Ovary (tissue), 9 donors: Measurements from ENCODE around the gene OR6C75. TPM values are rescaled to one million over a fixed set of nuclear protein-coding genes. Genes with fewer than 3 reads are reported as not detected.
"Not testable (repeated sequence)": the region's sequence is repeated elsewhere in the genome, so short reads cannot be mapped to it uniquely, and the experiment has no call there.

ENCODE experiments used
- DNase-seq, 5 donors: peaks; one replicate each; pipeline ENCODE4 v3.0.0-alpha.2; 2019 to 2020
- H3K27ac ChIP-seq, 2 donors: fragments of 200-600 bp; one replicate each; pipeline versions ENCODE4 v1.5.1 to v1.8.0; 2019 to 2022
- H3K27me3 ChIP-seq: fragments of 200-600 bp; one replicate; pipeline ENCODE4 v1.8.0; 2022
- H3K36me3 ChIP-seq: fragments of 200-600 bp; sonication (generic); one replicate; pipeline ENCODE4 v1.5.1; 2019
- H3K4me1 ChIP-seq: one replicate; pipeline ENCODE4 v1.8.1; 2013; ENCODE audit warnings: mild to moderate bottlenecking, moderate library complexity; ENCODE audit not compliant: insufficient read depth
- H3K4me3 ChIP-seq: fragments of 200-600 bp; sonication (generic); one replicate; pipeline ENCODE4 v1.5.1; 2017
- H3K9me3 ChIP-seq, 2 donors: fragments of 200-600 bp in 1 of 2; sonication (generic) in 1 of 2; one replicate each; pipeline versions ENCODE4 v1.5.1 to v1.8.1; 2013 to 2019; ENCODE audit warnings: mild to moderate bottlenecking in 1 of 2, moderate library complexity in 1 of 2
- CTCF ChIP-seq, 3 donors: fragments of 450-650 bp in 2 of 3; fragments of 200-600 bp in 1 of 3; IDR thresholded peaks; one replicate each; pipeline versions ENCODE4 v1.5.1 to v1.8.0; 2016 to 2022; ENCODE audit warnings: antibody characterized with exemption in 3 of 3, mild to moderate bottlenecking in 1 of 3
- EP300 ChIP-seq: sonication (generic); formaldehyde crosslinking; IDR thresholded peaks from one replicate; pipeline ENCODE4 v1.6.1; 2017; ENCODE audit warnings: antibody characterized with exemption
- POLR2A ChIP-seq: fragments of 450-650 bp; IDR thresholded peaks from one replicate; pipeline ENCODE4 v1.6.1; 2017; ENCODE audit warnings: antibody characterized with exemption, mild to moderate bottlenecking, moderate library complexity
- WGBS, 3 donors: extraction: QIAGEN DNeasy Blood & Tissue Kit in 1 of 3; methylation state at CpG; one replicate each; pipeline versions ENCODE4 v1.1.5 to v1.1.7; 2013 to 2017; 5-methylcytosine and 5-hydroxymethylcytosine counted together
- intact Hi-C, 4 donors: fragments of 100-400 bp; cut with DNase I; formaldehyde crosslinking; loops; one replicate each; pipeline versions ENCODE4 v1.11.0 to v1.15.1; 2022 to 2023
- polyA plus RNA-seq, 2 donors: library from polyadenylated mRNA; stranded (reverse); fragments of 200-250 nt in 1 of 2; fragments of 350-450 nt in 1 of 2; fragmentation: Illumina TruSeq in 1 of 2; extraction: RNeasy Lipid Tissue Mini Kit (QIAGEN cat#74804) in 1 of 2; gene quantifications; one replicate each; pipeline ENCODE4 v1.2.3, GENCODE V29; 2013 to 2014
- total RNA-seq, 7 donors: library from RNA; depleted of rRNA in 2 of 7; stranded (reverse); fragments of >200 nt in 2 of 7; fragmentation: NEBNext Ultra II Directional in 3 of 7; extraction: Animal tissue kit (Norgen Biotek cat#: 25700) in 3 of 7; gene quantifications; one replicate each; pipeline versions ENCODE4 v1.1.0 to v1.2.4, GENCODE V29; 2016 to 2023
- donor health status: DM: no; HTN: no; CAD: no; lungs with moderate emphysema.
- donor health status: DM: no; HTN: no; CAD: no.
- donor health status: Bipolar disorder and iron deficiency.
- donor health status: DM: yes; HTN: yes; CAD: no.
- donor health status: DM: no; HTN: no; CAD: no.
- donor health status: DM: yes; HTN: yes; CAD: no.

Gene OR6C75
- total and polyA plus RNA-seq, 9 donors, result not detected

- intact Hi-C loops, result no loop called here
- 85 to 93% (median 87%) methylated on average over 17 to 23 of the region's 23 CpGs for WGBS, 3 donors
- H3K4me3 ChIP-seq, result no peak overlapping the region
- no peaks in the 10 kb centered on the region for H3K36me3 ChIP-seq
- TF ChIP-seq POLR2A (no peak), CTCF (IDR thresholded peaks at IDR 0.05) (no peak)
- no peaks in the 10 kb centered on the region for H3K27me3 ChIP-seq
- H3K4me1 ChIP-seq, result no peaks in the 10 kb centered on the region
- no peak overlapping the region for H3K27ac ChIP-seq
- no peaks in the 10 kb centered on the region for H3K9me3 ChIP-seq
- DNase-seq, result no peak
Measured at GRCh38 chr12:55392032-55392795, 29.4 kb downstream of the OR6C75 start.

GRCh38 chr12:55396326-55396725, 33.6 kb downstream of the OR6C75 start:
- Histone ChIP-seq H3K4me3 (no peak overlapping the region), H3K27ac (no peak overlapping the region), H3K4me1 (no peaks in the 10 kb centered on the region), H3K36me3 (no peaks in the 10 kb centered on the region), H3K27me3 (no peaks in the 10 kb centered on the region), H3K9me3 (no peaks in the 10 kb centered on the region)
- WGBS, 3 donors, result 73 to 85% (median 80%) methylated on average over 1 of the region's 1 CpG
- DNase-seq, result no peak
- intact Hi-C loops, result no loop called here
- no peak for TF ChIP-seq CTCF (IDR thresholded peaks at IDR 0.05)
- no peak for TF ChIP-seq POLR2A
- no peak for TF ChIP-seq EP300

GRCh38 chr12:55400229-55400628, 37.5 kb downstream of the OR6C75 start, which contains the start of gene OR6C65:
Gene OR6C65, plus strand, starts transcription at chr12:55400529. Its CDS starts 0 bp downstream, at chr12:55400529.
- no peak within 1 kb of the TSS for H3K27ac ChIP-seq
- 77 to 87% (median 80%) methylated on average over 1 of the region's 1 CpG for WGBS, 3 donors
- no peaks in the 10 kb centered on the region for H3K4me1 ChIP-seq
- H3K36me3 ChIP-seq, result no peaks in the 10 kb centered on the region
- intact Hi-C loops, result no loop called here
- H3K4me3 ChIP-seq, result no peak within 1 kb of the TSS
- no peak for TF ChIP-seq POLR2A
- no peak for TF ChIP-seq EP300
- no peak for TF ChIP-seq CTCF (IDR thresholded peaks at IDR 0.05)
- DNase-seq, result no peak
- no peaks in the 10 kb centered on the region for H3K9me3 ChIP-seq
- H3K27me3 ChIP-seq, result no peaks in the 10 kb centered on the region

GRCh38 chr12:55407866-55408265, 45.1 kb downstream of the OR6C75 start:
- TF ChIP-seq POLR2A, result no peak
- no peak for TF ChIP-seq EP300
- TF ChIP-seq CTCF (IDR thresholded peaks at IDR 0.05), result no peak
- intact Hi-C loops, result no loop called here
- DNase-seq, result no peak
- Histone ChIP-seq H3K27me3 (no peaks in the 10 kb centered on the region), H3K36me3 (no peaks in the 10 kb centered on the region), H3K4me1 (no peaks in the 10 kb centered on the region), H3K27ac (no peak overlapping the region), H3K9me3 (no peaks in the 10 kb centered on the region), H3K4me3 (no peak overlapping the region)
- 71 to 76% (median 73%) methylated on average over 1 of the region's 1 CpG for WGBS, 3 donors

- WGBS, 3 donors, result 79 to 92% (median 89%) methylated on average over 1 of the region's 1 CpG
- H3K36me3 ChIP-seq, DNase-seq, H3K27me3 ChIP-seq, intact Hi-C loops, H3K4me1 ChIP-seq, H3K9me3 ChIP-seq, H3K4me3 ChIP-seq, H3K27ac ChIP-seq: not testable (repeated sequence)
Measured at GRCh38 chr12:55409133-55409532, 46.4 kb downstream of the OR6C75 start.

GRCh38 chr12:55412138-55412537, 49.4 kb downstream of the OR6C75 start:
- H3K4me3 ChIP-seq, intact Hi-C loops, DNase-seq, H3K9me3 ChIP-seq, H3K27ac ChIP-seq, H3K4me1 ChIP-seq, H3K27me3 ChIP-seq, H3K36me3 ChIP-seq: not testable (repeated sequence)
- WGBS, 3 donors, result 82 to 87% (median 85%) methylated on average over 15 of the region's 15 CpGs

- H3K9me3 ChIP-seq, H3K27ac ChIP-seq, DNase-seq, H3K4me1 ChIP-seq, H3K36me3 ChIP-seq, H3K4me3 ChIP-seq, H3K27me3 ChIP-seq, intact Hi-C loops: not testable (repeated sequence)
- WGBS, 3 donors, result 96 to 98% (median 97%) methylated on average over 5 of the region's 6 CpGs
Measured at GRCh38 chr12:55413498-55414388, 51.0 kb downstream of the OR6C75 start.
